NCI-H2227 treated with DMSO at 0.1 percent for 48 hours (cell line): ENCODE measurements around the gene PAX6.

ENCODE experiments used
- DNase-seq: peaks from one replicate; lab custom pipeline; 2025; lab: John Stamatoyannopoulos, UW

Gene PAX6

DNA sequence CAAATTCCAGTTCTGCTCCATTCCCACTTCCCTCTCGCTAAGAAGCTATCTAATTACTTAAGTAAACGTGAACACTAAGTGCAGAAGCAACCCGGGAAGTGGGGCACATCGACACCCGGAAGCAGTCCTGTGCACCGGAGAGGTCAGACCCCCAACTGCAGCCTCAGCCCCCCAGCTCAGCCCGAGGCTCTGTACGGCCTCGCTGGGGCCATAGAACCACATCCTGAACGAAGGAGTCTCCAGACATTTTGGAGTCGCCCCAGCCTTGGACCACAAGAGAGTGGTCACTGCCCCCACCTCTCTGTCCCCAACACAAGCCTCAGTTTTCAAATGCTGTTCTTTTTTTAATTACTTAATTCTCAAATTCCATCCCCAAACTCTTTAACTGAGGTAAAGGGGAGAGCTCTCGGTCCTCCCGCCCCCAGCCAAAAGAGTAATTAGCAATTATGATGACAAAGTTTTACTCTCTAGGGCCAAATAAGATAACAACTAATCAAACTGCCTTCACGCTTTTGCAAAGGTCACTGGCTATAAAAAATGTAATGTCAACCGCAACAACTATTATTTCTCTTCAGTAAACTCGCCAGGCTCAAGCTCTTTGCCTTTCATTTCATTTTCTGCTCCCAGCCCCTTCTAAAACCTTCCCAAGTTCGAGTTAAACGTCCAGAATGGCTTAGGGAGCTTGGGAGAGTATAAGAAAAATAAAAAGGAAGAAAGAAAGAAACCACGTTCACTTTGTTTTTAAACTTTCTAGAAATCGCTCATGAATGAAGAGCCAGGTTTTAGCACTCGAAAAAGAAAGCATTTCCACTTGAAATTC is 2.2 kb downstream of the PAX6 start:
- DNase-seq = no peak

DNA sequence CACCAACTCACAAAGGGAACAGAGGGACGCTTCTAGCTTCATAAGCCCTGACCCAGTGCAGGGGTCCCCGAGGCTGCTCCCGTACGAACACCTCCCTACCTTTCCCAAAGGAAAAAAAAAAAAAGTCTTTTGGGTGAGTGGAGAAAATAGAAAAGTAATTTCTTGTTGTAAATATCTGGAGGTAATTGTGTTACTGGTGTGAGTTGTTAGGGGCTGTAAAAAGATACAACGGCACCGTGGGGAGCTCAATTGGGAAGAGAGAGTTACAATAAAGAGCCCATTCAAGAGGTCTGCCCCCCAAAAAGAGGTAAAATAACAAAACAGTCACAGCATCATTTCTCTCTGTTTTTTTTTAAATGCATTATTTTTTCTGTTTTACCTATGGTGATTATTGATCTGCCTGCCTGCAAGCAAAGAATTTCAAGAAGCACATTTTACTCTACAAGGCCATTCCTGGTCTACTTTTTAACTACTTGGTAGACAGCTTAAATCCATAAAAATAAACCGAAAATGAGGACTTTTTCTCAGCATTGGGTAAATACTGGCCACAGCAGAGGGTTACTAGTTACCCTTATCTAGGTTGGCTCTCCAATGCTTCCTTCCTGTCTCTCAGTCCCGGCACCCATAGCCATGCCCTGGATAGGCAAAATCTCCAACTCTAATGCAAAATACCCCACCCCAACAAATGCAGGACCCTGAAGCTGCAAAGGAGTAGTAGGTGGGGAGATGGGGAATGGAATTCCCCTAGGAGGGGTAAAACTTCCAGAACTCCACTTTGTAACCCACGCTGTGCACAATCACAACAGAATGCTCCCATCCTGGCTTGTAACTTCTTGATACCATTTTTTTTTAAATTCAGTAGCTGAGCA is 3.1 kb downstream of the PAX6 start:
- no peak for DNase-seq

DNA sequence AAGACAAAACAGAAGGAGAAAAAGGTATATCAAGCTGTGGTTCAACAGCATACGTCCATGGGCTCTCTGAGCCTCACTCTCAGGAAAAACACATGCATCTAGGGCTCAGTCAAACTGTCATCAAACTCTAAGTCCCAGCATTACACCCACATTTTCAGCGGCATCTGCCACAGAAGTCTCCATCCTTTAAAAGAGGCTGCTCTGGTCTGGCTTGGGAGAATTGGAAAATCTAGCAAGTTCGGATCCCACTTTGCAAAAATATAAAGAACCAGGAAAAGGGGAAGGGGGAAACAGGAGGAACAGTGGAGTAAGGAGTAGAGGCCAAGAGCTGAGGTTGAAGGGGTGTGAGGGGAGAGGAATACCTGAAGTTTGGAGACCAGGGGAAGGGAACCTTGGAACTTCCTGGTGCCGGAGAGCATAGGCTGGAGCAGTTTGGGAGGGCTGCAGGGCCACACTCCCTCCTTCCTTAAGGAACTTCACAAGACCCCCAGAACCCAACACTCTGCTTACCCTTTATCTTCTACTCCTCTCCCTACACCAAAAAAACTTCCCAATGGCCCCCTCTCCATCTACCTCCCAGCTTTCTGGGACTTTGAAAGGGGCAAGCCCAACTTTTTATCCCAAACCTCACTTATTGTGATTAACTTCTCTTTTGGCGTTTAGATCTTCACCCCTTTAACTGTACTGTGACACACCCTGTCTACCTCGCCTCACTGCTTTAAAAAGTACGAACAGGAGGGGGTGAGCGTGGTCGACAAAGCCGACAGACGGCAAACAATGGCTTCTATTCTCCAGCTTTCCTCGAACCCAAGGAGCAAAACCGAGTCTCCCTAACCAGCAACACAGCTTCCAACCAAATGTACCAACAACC is 4.0 kb downstream of the PAX6 start:
- DNase-seq = no peak

DNA sequence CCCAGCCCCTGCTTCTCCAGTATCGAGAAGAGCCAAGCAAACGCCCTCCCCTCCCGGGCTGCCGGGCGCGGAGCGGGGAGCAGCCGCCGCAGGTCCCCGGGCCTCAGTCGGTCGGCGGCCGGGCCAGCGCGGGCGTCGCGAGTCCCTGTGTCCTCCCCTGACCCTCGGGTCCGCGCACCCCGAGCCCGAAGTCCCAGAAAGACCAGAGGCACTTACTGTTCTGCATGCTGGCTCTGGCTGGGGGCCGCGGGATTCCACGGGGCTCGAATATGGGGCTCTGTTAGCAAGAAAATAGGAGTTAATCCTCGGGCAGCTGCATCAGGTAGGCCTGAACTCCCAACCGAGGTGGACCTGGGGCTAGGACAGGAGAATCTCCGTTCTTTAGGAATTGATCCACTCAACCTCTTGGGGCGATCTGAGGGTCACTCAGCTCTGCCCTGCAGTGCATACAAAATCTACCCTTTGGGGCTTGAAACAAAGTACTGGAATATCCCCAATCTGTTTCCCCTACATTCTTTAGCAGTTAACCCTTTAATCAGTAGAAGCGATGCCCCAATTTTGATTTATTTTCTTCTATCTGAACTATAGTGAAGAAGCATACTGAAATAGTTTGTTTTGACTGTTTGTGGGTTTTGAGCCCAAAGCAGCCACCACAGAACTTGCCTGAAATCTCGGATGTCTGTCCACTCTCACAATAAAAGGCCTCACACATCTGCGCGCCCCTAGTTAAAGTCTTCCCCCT is 4.8 kb downstream of the PAX6 start:
- DNase-seq = no peak

DNA sequence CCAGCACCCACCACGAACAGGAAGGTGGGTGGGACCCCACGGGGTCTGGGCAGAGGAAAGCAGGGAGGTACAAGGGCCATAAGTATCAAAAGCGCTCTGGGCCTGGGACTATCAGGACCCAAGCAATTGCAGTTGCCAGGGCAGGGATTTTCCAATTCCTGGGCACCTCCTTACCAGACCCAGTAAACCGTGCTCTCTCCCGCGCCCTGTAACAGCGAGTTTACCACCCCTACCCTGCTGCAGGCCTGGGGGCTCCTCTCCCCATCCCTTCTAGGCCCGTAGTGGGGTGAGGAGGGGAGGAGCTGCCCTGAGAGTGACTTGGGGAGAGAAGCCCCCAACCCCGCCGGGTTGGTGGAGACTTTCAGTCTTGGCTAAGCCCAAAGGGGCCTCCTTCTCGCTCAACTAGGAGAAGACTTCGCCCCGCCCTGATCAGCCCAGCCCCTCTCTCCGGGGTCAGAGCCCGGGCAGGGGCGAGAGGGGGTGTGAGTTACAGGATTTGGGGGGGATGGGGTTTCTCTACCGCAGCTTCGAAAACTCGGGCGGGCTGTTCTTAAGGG is 5.4 kb downstream of the PAX6 start:
- DNase-seq = no peak

DNA sequence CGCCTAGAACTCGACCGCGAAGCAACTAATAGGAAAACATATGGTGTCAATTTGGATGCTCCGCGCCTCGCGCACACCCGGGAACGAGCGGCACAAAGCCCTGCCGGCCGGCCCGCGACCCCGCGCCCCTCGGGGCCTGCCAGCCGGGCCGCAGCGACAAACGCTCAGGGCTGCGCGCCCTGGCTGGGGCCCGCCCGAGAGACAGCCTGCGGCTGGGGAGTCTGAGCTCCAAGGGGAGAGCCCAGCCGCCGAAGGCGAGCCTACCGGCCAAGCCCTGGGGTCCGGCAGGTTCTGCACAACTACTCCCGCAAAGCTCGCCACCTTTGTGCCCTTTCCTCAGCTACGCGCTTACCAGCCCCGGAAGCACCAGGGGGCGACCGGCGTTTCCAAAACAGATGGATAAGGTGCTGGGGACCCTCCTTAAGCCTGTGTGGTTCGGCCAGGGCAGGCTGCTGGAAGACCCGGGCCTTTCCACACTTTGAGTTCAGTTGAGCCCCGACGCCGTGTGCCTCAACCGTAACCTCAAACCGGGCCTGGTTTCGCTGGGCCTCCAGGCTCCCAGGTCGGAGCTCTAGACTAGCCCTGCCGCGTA is 6.0 kb downstream of the PAX6 start:
- no peak for DNase-seq

DNA sequence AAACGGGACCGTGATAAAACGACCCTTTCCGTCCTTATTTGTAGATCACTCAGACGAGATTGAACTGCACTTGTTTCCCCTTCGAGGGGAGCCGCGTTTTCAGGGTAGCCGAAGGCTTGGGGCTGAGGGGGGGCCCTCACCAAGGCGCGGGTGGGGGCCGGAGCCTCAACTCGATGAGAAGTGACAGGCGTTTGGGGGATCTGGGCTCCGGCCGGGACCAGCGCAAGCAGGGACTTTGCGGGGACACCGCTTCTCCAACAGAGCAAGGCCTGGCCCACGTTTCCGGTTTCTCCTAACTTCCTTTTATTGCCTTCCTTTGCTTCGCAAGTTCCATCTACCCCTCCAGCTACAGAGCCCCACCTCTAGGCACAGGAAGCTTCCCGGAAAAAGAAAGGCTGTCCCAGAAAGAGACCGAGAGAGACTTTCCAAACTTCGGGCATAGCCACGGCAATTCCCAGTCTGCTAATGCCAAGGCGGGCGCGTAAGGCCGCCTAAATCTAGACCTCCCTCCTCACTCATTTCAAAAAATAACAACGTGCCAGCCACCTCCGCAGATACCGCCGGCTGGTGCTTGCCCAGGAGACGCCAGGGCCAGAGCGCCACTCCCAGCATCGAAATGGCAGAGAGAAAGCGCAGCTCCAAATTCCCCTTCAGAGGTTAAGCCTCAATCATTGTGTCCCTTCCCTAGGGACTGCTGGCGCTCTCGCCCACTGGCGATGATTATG is 6.6 kb downstream of the PAX6 start:
- DNase-seq = no peak

DNA sequence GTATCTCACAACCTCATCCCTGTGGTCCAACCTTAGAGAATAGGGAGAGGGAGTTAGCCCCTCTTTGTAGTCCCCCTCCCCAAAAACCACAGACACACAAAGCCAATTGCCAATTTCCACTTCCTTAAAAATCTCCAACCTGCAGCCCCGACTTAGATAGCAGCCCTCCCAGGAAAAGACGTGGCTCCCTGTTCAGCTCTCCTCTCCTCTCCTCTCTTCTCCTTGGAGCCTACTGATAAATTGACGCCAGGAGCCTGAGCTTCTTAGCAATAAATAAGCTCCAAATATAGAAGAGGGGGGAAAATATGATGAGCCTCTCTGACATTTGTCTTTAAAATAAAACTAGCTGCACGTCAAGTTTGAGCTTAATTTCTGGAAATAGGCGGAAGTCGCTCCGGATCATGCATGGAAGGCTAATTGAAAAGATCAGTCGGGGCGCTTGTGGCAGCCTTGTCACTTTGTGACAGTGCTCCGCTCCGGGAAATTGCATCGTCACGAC is 7.3 kb downstream of the PAX6 start:
- DNase-seq = no peak

DNA sequence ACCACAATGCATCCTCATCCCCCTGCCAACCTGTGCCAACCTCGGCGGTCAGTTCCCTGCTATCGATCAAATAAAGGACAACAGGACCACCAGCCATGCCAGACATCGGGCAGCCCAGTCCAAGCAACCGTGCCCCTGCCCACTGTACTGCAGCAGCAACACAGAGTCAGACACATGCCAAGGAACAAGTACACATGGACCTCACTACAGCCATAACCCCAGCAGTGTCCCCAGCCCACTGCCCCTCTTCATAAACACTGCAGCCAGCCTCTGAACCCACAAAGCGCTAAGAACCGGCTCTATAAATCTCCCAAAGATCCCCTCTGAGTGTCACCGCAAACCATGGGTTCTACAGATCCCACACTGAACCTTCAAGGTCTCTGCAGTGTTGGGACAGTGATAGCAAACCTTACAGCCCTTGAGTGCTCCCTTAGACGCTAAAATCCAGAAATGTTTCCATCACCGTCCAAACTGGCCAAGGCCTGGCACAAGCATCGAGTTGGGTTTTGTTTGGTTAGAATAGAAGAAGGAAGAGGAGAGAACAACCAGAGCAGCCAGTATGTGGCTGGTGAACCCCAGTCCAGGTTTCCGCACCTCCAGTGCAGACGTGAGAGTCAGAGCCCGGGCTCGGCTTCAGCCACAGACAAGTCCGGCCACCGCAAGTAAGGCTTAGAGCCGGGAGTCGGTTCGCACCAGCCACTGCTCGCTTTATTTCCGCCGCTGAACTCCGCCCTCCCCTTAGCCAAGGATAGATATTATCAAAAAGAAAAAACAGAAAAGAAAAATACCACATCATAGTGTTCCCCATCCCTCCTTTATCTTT is 7.9 kb downstream of the PAX6 start:
- DNase-seq = no peak

DNA sequence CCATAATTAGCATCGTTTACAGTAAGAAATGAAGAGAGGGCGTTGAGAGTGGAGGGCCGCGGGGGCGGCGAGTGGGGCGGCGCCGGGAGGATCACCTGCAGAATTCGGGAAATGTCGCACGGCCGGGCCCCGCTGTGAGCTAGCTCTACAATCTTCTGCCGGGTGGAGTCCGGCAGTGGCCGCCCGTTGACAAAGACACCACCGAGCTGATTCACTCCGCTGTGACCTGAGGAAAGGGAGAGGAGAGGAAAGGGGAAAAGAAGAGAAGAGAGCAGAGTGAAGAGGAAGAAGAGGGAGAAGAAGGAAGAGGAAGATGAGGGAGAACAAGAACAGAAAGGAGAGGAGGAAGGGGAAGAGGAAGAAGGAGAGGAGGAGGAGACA is 8.5 kb downstream of the PAX6 start:
- DNase-seq = no peak

DNA sequence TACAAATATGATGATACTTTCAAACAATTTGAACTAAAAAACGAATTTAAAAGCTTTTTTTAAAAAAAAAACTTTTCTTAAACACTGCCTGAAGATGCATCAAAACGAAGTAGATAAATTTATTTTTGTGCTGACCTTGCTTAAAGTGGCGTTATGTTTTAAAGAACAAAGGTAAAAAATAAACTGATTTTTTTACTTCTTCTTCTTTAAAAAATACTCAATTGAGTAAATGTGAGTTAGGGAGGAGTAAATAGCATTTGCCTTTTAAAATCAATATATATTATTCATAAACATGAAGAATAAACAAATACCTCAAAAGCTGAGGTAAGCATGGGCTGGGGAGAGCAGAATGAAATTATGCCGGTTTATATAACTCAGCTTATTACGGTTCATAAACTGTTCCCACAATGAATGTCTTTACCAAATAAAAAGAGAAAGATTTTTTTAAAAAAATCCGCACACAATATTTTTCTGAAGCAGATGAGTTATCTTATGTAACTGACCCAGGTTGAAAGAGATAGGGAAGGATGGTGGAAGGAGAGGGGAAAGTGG is 9.0 kb downstream of the PAX6 start:
- DNase-seq = no peak

DNA sequence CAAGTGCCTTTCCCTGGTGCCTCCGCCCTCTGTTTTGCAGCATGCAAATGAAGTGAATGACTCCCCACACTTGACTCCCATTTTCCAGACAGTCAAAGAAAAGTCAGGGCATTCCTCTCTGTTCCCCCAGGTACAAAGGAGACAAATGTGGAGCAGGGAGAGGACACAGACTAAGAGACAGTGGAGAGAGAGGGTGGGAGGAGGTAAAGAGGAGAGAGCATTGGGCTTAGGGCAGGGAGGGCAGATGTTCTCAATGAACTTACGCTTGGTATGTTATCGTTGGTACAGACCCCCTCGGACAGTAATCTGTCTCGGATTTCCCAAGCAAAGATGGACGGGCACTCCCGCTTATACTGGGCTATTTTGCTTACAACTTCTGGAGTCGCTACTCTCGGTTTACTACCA is 9.8 kb downstream of the PAX6 start:
- DNase-seq = no peak

DNA sequence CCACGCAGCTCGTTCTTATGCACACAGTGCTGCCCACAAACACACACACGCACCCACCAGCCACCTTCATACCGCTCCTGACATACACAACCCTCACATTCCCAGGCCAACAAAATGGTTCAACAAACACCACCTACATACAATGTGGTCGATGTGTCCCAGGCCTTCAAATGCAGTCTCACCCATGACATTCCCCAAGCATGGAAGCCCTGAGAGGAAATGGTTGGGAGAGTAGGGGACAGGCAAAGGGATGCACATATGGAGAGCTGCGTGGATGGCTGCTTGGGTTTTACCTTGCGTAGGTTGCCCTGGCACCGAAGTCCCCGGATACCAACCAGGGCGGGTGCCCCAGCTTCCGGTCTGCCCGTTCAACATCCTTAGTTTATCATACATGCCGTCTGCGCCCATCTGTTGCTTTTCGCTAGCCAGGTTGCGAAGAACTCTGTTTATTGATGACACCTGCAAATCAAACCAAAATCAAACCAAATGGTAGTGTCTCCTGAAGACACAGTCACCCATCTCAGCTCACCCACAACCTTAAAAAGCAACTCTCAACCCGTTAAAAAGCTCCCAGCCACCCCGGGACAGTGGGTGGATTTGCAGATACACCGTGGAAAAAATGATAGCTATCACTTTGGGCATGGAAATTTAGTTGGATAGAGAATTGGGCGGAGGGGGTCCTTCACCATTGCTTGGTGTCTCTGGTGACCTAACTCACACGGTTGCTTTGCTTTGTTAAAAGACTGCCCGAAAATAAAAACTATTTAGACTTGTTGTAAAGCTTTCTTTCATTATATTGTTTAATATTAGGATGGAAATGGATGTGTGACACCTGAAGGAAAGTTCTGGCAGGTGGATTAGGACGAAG is 10.5 kb downstream of the PAX6 start:
- no peak for DNase-seq

DNA sequence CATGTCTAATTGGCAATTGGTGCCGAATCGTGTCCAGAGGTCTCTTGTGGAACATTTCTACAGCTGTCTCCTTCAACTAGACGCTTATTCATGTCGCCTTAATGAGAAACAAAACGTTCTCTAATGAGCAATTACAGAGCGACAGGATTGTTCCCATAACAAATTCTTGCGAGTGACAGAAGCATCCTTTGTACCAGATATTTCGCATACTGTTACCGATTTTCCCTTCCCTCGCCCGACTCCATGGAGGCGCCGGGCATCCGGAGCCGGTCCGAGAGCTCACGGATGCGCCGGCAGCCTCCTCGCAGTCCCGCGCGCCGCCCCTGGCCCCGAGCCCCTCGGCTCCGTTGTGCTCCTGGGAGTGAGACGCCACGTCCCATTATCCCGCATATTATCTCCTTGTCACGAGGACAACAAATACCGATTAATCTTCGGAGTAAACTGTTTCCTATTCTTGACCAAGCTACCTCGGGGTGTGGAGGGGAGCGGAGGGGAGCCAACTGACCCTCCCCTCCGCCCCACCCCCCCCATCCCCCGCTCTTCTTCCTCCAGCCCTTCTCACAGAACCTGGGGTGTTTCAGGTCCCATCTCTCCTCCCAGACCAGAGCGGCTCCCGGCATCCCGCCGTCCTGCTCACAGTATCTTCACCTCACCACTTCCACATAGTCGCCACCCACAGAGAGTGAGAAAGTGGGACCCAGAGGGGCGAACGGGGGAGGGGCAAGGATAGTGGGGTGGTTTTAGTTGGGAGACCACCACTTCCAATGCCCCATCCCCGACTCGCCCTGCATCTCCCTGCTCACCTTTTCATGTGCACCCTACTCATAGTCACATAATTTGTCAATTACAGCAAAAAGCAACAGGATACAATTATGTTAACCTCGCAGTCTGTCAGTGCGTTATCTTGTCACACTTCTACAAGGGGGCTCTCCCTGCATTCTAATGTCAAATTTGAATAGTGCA is 11.4 kb downstream of the PAX6 start:
- no peak for DNase-seq

DNA sequence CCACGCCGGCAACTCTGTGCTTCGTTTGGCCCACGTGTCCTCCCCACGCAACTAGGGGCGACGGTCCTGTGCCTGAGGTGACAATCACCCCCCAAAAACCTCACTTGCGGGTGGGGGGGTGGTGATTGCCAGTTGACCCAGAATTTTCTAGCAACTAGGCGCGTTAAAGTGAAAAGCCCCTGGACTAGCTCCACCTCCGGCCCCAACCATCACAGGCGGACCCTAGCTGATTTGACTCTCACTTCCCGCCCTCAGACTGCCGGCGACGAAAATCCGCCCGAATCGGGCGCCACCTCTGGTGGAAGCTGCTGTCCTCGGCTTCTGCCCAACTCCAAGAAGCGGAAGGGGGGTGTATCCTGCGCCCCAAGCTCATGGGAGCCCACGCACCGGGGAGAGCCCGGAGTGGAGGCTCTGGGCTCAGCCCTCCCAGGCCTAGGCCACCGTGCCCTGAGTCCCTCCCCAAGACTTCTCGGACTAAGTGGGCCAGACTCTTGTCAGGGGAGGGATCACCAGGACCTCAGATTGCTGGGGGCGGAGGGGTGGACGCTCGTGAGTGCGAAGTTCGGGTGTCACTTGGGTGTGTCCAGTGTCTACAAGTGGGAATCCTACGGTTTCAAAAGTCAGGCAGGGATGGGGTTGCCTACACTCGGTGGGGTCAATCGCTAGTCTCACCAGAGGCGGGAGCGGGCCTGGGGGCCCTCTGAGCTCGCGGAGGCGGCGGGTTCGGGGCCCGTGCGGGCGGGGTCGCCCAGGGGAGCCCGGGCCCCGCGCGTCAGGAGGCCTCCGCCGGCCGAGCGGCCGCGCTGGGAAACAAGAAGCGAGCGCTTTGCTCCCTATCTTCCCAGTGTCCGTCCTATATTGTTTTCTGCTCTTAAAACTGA is 12.3 kb downstream of the PAX6 start:
- no peak for DNase-seq
